Gastrocnemius medialis (tissue), 4 donors: ENCODE measurements around the gene ZNF524. TPM values are rescaled to one million over a fixed set of nuclear protein-coding genes. Genes with fewer than 3 reads are reported as not detected.

Experiments
- ATAC-seq, 2 donors: fragments of 150-250 bp; one replicate each; pipeline ENCODE4 v1.9.1; 2016
- DNase-seq, 2 donors: peaks; one replicate each; pipeline ENCODE4 v3.0.0-alpha.2; 2019
- H3K27ac ChIP-seq, 4 donors: fragments of 200-600 bp; sonication (generic); 1 replicate in 1 of 4; 2 replicates in 3 of 4; pipeline ENCODE4 v1.5.1; 2016 to 2018; ENCODE audit warnings: mild to moderate bottlenecking in 2 of 4, moderate library complexity in 1 of 4
- H3K27me3 ChIP-seq, 3 donors: fragments of 200-600 bp; sonication (generic) in 2 of 3; 1 replicate in 1 of 3; 2 replicates in 2 of 3; pipeline versions ENCODE4 v1.5.1 to v1.6.0; 2016 to 2019; ENCODE audit warnings: mild to moderate bottlenecking in 1 of 3, moderate library complexity in 1 of 3
- H3K36me3 ChIP-seq, 2 donors: fragments of 200-600 bp; sonication (generic) in 1 of 2; one replicate each; pipeline ENCODE4 v1.5.1; 2017 to 2018
- H3K4me1 ChIP-seq, 2 donors: fragments of 200-600 bp; sonication (generic) in 1 of 2; one replicate each; pipeline ENCODE4 v1.5.1; 2016 to 2017; ENCODE audit warnings: mild to moderate bottlenecking in 2 of 2
- H3K4me3 ChIP-seq, 4 donors: fragments of 200-600 bp; sonication (generic) in 3 of 4; 1 replicate in 1 of 4; 2 replicates in 3 of 4; pipeline ENCODE4 v1.5.1; 2016 to 2019; ENCODE audit warnings: mild to moderate bottlenecking in 2 of 4
- H3K9me3 ChIP-seq, 3 donors: fragments of 200-600 bp; sonication (generic) in 2 of 3; 1 replicate in 1 of 3; 2 replicates in 2 of 3; pipeline ENCODE4 v1.5.1; 2016 to 2019
- POLR2A ChIP-seq, 2 donors: fragments of 450-650 bp; IDR thresholded peaks; one replicate each; pipeline ENCODE4 v1.6.1; 2017; ENCODE audit warnings: antibody characterized with exemption in 2 of 2, mild to moderate bottlenecking in 2 of 2, moderate library complexity in 2 of 2
- in situ Hi-C, 4 donors: fragments of 200-750 bp; cut with MboI; loops; one replicate each; pipeline versions ENCODE4 v1.15.0 to v1.8.0; 2017; ENCODE audit warnings: low sequenced_read_pairs in 4 of 4
- intact Hi-C: fragments of 100-400 bp; cut with DNase I; formaldehyde crosslinking; loops from one replicate; pipeline ENCODE4 v1.15.1; 2023; ENCODE audit warnings: low total_unique reads
- total RNA-seq, 4 donors: library from RNA; depleted of rRNA; stranded (reverse); fragments of >200 nt; gene quantifications; one replicate each; pipeline versions ENCODE4 v1.1.0 to v1.2.3, GENCODE V29; 2016
- TF ChIP-seq, protein P1 (sequence below), 5 experiments: fragments of 450-650 bp in 3 of 5; fragments of 200-600 bp in 2 of 5; sonication (generic) in 2 of 5; IDR thresholded peaks in 4 of 5; conservative IDR thresholded peaks in 1 of 5; 1 replicate in 4 of 5; 2 replicates in 1 of 5; pipeline ENCODE4 v1.5.1; 2016 to 2019; ENCODE audit warnings: antibody characterized with exemption in 5 of 5, mild to moderate bottlenecking in 3 of 5, moderate library complexity in 3 of 5

ZNF524 gene
- total RNA-seq, 4 donors from 2014 or later = 35.6 to 61.7 (median 47.0) TPM

GRCh38 chr19:55613930-55614710, 14.0 kb downstream of the ZNF524 start:
- Histone ChIP-seq H3K4me1 (peaks cover 31 to 37% of the 10 kb centered on the region in 2 donors), H3K4me3 (no peak overlapping the region), H3K36me3 (peaks cover 0 to 28% of the 10 kb centered on the region in 2 donors), H3K27ac (peak overlapping the region in 1 of 4 donors; percentile 15), H3K9me3 (no peaks in the 10 kb centered on the region), H3K27me3 (no peaks in the 10 kb centered on the region)
- ATAC-seq = no peak
- TF ChIP-seq POLR2A (IDR thresholded peaks at IDR 0.05) = no peak
- TF ChIP-seq, protein P1, sequence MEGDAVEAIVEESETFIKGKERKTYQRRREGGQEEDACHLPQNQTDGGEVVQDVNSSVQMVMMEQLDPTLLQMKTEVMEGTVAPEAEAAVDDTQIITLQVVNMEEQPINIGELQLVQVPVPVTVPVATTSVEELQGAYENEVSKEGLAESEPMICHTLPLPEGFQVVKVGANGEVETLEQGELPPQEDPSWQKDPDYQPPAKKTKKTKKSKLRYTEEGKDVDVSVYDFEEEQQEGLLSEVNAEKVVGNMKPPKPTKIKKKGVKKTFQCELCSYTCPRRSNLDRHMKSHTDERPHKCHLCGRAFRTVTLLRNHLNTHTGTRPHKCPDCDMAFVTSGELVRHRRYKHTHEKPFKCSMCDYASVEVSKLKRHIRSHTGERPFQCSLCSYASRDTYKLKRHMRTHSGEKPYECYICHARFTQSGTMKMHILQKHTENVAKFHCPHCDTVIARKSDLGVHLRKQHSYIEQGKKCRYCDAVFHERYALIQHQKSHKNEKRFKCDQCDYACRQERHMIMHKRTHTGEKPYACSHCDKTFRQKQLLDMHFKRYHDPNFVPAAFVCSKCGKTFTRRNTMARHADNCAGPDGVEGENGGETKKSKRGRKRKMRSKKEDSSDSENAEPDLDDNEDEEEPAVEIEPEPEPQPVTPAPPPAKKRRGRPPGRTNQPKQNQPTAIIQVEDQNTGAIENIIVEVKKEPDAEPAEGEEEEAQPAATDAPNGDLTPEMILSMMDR (IDR thresholded peaks at IDR 0.05 in 4 of 5, conservative IDR thresholded peaks at IDR 0.05 in 1 of 5) = no peak
- in situ Hi-C loops (no loop called here), intact Hi-C loops (no loop called here)
- no peak for DNase-seq

GRCh38 chr19:55614711-55615542, 14.8 kb downstream of the ZNF524 start:
- H3K36me3 ChIP-seq = peaks cover 0 to 20% of the 10 kb centered on the region in 2 donors
- ATAC-seq (no peak), DNase-seq (no peak)
- no peaks in the 10 kb centered on the region for H3K27me3 ChIP-seq
- no peak overlapping the region for H3K27ac ChIP-seq
- in situ Hi-C loops = no loop called here
- no peak for TF ChIP-seq POLR2A (IDR thresholded peaks at IDR 0.05)
- TF ChIP-seq, protein P1 (IDR thresholded peaks at IDR 0.05 in 4 of 5, conservative IDR thresholded peaks at IDR 0.05 in 1 of 5) = no peak
- peaks cover 40 to 42% of the 10 kb centered on the region in 2 donors for H3K4me1 ChIP-seq
- H3K9me3 ChIP-seq = no peaks in the 10 kb centered on the region
- intact Hi-C loops = no loop called here
- H3K4me3 ChIP-seq = no peak overlapping the region

GRCh38 chr19:55615543-55616394, 15.7 kb downstream of the ZNF524 start:
- ATAC-seq (no peak), DNase-seq (no peak)
- in situ Hi-C loops (no loop called here), intact Hi-C loops (no loop called here)
- TF ChIP-seq, protein P1 (IDR thresholded peaks at IDR 0.05 in 4 of 5, conservative IDR thresholded peaks at IDR 0.05 in 1 of 5) = no peak
- TF ChIP-seq POLR2A (IDR thresholded peaks at IDR 0.05) = no peak
- Histone ChIP-seq H3K4me1 (peaks cover 37 to 43% of the 10 kb centered on the region in 2 donors), H3K27me3 (no peaks in the 10 kb centered on the region), H3K36me3 (peaks cover 0 to 19% of the 10 kb centered on the region in 2 donors), H3K27ac (no peak overlapping the region), H3K4me3 (no peak overlapping the region), H3K9me3 (no peaks in the 10 kb centered on the region)

DNA sequence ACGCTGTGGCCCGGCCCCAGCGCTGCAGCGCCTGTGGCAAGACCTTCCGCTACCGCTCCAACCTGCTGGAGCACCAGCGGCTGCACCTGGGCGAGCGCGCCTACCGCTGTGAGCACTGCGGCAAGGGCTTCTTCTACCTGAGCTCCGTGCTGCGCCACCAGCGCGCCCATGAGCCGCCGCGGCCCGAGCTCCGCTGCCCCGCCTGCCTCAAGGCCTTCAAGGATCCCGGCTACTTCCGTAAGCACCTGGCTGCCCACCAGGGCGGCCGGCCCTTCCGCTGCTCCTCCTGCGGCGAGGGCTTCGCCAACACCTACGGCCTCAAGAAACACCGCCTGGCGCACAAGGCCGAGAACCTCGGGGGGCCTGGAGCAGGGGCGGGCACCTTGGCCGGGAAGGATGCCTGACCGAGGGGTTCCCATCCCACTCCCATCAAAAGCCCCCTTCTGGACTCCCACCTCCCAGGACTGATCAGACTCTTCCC, 16.3 kb downstream of the ZNF524 start:
- in situ Hi-C loops (no loop called here), intact Hi-C loops (no loop called here)
- H3K4me1 ChIP-seq = peaks cover 34 to 41% of the 10 kb centered on the region in 2 donors
- H3K36me3 ChIP-seq = peaks cover 0 to 22% of the 10 kb centered on the region in 2 donors
- H3K27me3 ChIP-seq = no peaks in the 10 kb centered on the region
- H3K27ac ChIP-seq = no peak overlapping the region
- no peak overlapping the region for H3K4me3 ChIP-seq
- TF ChIP-seq POLR2A (IDR thresholded peaks at IDR 0.05) = no peak
- TF ChIP-seq, protein P1 (IDR thresholded peaks at IDR 0.05 in 4 of 5, conservative IDR thresholded peaks at IDR 0.05 in 1 of 5) = no peak
- no peaks in the 10 kb centered on the region for H3K9me3 ChIP-seq
- ATAC-seq = no peak
- no peak for DNase-seq
